Muscle layer of colon (tissue), 2 donors: Measurements from ENCODE around the gene NAA38.
A peak's percentile ranks its signal among the peaks of the same experiment; 100 is the strongest.

Source experiments
- H3K27ac ChIP-seq: one replicate; pipeline ENCODE4 v1.7.0; 2013; ENCODE audit warnings: low read depth, mild to moderate bottlenecking, low read length, moderate library complexity
- H3K27me3 ChIP-seq, 2 donors: one replicate each; pipeline ENCODE4 v1.7.0; 2013; ENCODE audit warnings: low read length in 2 of 2, mild to moderate bottlenecking in 2 of 2; ENCODE audit not compliant: insufficient read depth in 2 of 2, control insufficient read depth in 1 of 2
- H3K36me3 ChIP-seq: one replicate; pipeline ENCODE4 v1.7.0; 2013; ENCODE audit warnings: mild to moderate bottlenecking, low read length; ENCODE audit not compliant: insufficient read depth
- H3K4me1 ChIP-seq: one replicate; pipeline ENCODE4 v1.7.0; 2013; ENCODE audit warnings: mild to moderate bottlenecking, low read length; ENCODE audit not compliant: insufficient read depth
- H3K4me3 ChIP-seq, 2 donors: one replicate each; pipeline ENCODE4 v1.7.0; 2013; ENCODE audit warnings: low read length in 2 of 2, low read depth in 1 of 2, mild to moderate bottlenecking in 1 of 2, moderate library complexity in 1 of 2
- H3K9ac ChIP-seq: one replicate; pipeline ENCODE4 v1.7.0; 2013; ENCODE audit warnings: low read length
- H3K9me3 ChIP-seq: one replicate; pipeline ENCODE4 v1.7.0; 2013; ENCODE audit warnings: mild to moderate bottlenecking, low read length
- donor health status: abdominal sarcoma.
- donor health status: Adenocarcinoma of cecum.

NAA38 gene

GRCh38 chr17:7856811-7857712 is at the start of gene NAA38:
Gene NAA38, minus strand, starts transcription at chr17:7857559. Its CDS starts 96 bp downstream, at chr17:7857463.
- Histone ChIP-seq H3K4me3 (peak within 1 kb of the TSS; percentile 56 to 80), H3K9ac (peak within 1 kb of the TSS; percentile 75), H3K27ac (peak within 1 kb of the TSS; percentile 89), H3K27me3 (no peaks in the 10 kb centered on the region), H3K4me1 (peaks cover 31% of the 10 kb centered on the region), H3K9me3 (no peaks in the 10 kb centered on the region), H3K36me3 (peaks cover 11% of the 10 kb centered on the region)

GRCh38 chr17:7903154-7904103 is 46.1 kb upstream of the NAA38 start:
- H3K9me3 ChIP-seq, result no peaks in the 10 kb centered on the region
- no peaks in the 10 kb centered on the region for H3K27me3 ChIP-seq
- no peaks in the 10 kb centered on the region for H3K4me1 ChIP-seq
- H3K36me3 ChIP-seq, result peaks cover 96% of the 10 kb centered on the region
- no peak overlapping the region for H3K27ac ChIP-seq
- H3K4me3 ChIP-seq, result no peak overlapping the region
- H3K9ac ChIP-seq, result no peak overlapping the region

GRCh38 chr17:7897773-7898172 is 40.4 kb upstream of the NAA38 start:
- H3K27ac ChIP-seq, result no peak overlapping the region
- H3K36me3 ChIP-seq, result peaks cover 80% of the 10 kb centered on the region
- H3K4me1 ChIP-seq, result no peaks in the 10 kb centered on the region
- no peaks in the 10 kb centered on the region for H3K27me3 ChIP-seq
- H3K4me3 ChIP-seq, result no peak overlapping the region
- H3K9me3 ChIP-seq, result no peaks in the 10 kb centered on the region
- peak overlapping the region; percentile 5 for H3K9ac ChIP-seq

- no peaks in the 10 kb centered on the region for H3K4me1 ChIP-seq
- H3K4me3 ChIP-seq, result no peak overlapping the region
- no peaks in the 10 kb centered on the region for H3K9me3 ChIP-seq
- H3K9ac ChIP-seq, result peak overlapping the region; percentile 5
- peaks cover 77% of the 10 kb centered on the region for H3K36me3 ChIP-seq
- H3K27ac ChIP-seq, result no peak overlapping the region
- no peaks in the 10 kb centered on the region for H3K27me3 ChIP-seq
Observed at GRCh38 chr17:7897090-7897489, 39.7 kb upstream of the NAA38 start.

GRCh38 chr17:7894866-7895265 is 37.5 kb upstream of the NAA38 start:
- H3K27ac ChIP-seq, result no peak overlapping the region
- H3K36me3 ChIP-seq, result peaks cover 75% of the 10 kb centered on the region
- H3K27me3 ChIP-seq, result no peaks in the 10 kb centered on the region
- peaks cover 6% of the 10 kb centered on the region for H3K4me1 ChIP-seq
- H3K9me3 ChIP-seq, result no peaks in the 10 kb centered on the region
- no peak overlapping the region for H3K4me3 ChIP-seq
- H3K9ac ChIP-seq, result no peak overlapping the region

- Histone ChIP-seq H3K36me3 (peaks cover 69% of the 10 kb centered on the region), H3K27me3 (no peaks in the 10 kb centered on the region), H3K4me3 (no peak overlapping the region), H3K27ac (no peak overlapping the region), H3K9ac (no peak overlapping the region), H3K9me3 (no peaks in the 10 kb centered on the region), H3K4me1 (peaks cover 13% of the 10 kb centered on the region)
Observed at GRCh38 chr17:7894226-7894625, 36.9 kb upstream of the NAA38 start.

- H3K4me3 ChIP-seq, result no peak overlapping the region
- no peak overlapping the region for H3K27ac ChIP-seq
- H3K4me1 ChIP-seq, result peaks cover 22% of the 10 kb centered on the region
- H3K27me3 ChIP-seq, result no peaks in the 10 kb centered on the region
- H3K9ac ChIP-seq, result no peak overlapping the region
- H3K9me3 ChIP-seq, result no peaks in the 10 kb centered on the region
- H3K36me3 ChIP-seq, result peaks cover 60% of the 10 kb centered on the region
Observed at GRCh38 chr17:7893187-7893880, 36.0 kb upstream of the NAA38 start.

- H3K9me3 ChIP-seq, result no peaks in the 10 kb centered on the region
- peak overlapping the region; percentile 88 for H3K27ac ChIP-seq
- H3K4me1 ChIP-seq, result peaks cover 37% of the 10 kb centered on the region
- H3K4me3 ChIP-seq, result peak overlapping the region in 1 of 2 donors; percentile 50
- H3K36me3 ChIP-seq, result peaks cover 32% of the 10 kb centered on the region
- H3K27me3 ChIP-seq, result no peaks in the 10 kb centered on the region
- no peak overlapping the region for H3K9ac ChIP-seq
Observed at GRCh38 chr17:7889166-7889955, 32.0 kb upstream of the NAA38 start.

- no peaks in the 10 kb centered on the region for H3K27me3 ChIP-seq
- H3K9me3 ChIP-seq, result no peaks in the 10 kb centered on the region
- peak within 1 kb of the TSS; percentile 30 for H3K9ac ChIP-seq
- peak within 1 kb of the TSS; percentile 88 for H3K27ac ChIP-seq
- H3K36me3 ChIP-seq, result peaks cover 22% of the 10 kb centered on the region
- peak within 1 kb of the TSS; percentile 24 to 50 for H3K4me3 ChIP-seq
- peaks cover 40% of the 10 kb centered on the region for H3K4me1 ChIP-seq
Observed at GRCh38 chr17:7888184-7888920, 31.0 kb upstream of the NAA38 start, which contains the start of gene CHD3. Gene CHD3, plus strand, starts transcription at chr17:7888789. Its CDS starts 212 bp downstream, at chr17:7889001.
